Gastroesophageal sphincter (tissue), 4 donors: ENCODE data around the gene ZKSCAN4. TPM values are rescaled to one million over a fixed set of nuclear protein-coding genes. Genes with fewer than 3 reads are reported as not detected.

Experiments
- ATAC-seq: fragments of 150-250 bp; one replicate; pipeline ENCODE4 v1.9.1; 2016; ENCODE audit warnings: mild to moderate bottlenecking, moderate library complexity
- H3K27ac ChIP-seq, 4 donors: fragments of 200-600 bp; sonication (generic) in 3 of 4; 1 replicate in 3 of 4; 2 replicates in 1 of 4; pipeline ENCODE4 v1.5.1; 2016 to 2019
- H3K27me3 ChIP-seq: fragments of 200-600 bp; sonication (generic); one replicate; pipeline ENCODE4 v1.5.1; 2019
- H3K36me3 ChIP-seq, 2 donors: fragments of 200-600 bp; sonication (generic); one replicate each; pipeline ENCODE4 v1.5.1; 2019; ENCODE audit warnings: control low read depth in 1 of 2
- H3K4me1 ChIP-seq, 3 donors: fragments of 200-600 bp; sonication (generic); 1 replicate in 2 of 3; 2 replicates in 1 of 3; pipeline ENCODE4 v1.5.1; 2016 to 2019; ENCODE audit warnings: control low read depth in 2 of 3
- H3K4me3 ChIP-seq, 2 donors: fragments of 200-600 bp; sonication (generic); one replicate each; pipeline ENCODE4 v1.5.1; 2019; ENCODE audit warnings: mild to moderate bottlenecking in 1 of 2, moderate library complexity in 1 of 2
- H3K9me3 ChIP-seq, 3 donors: fragments of 200-600 bp; sonication (generic); one replicate each; pipeline ENCODE4 v1.5.1; 2017 to 2019; ENCODE audit warnings: control low read depth in 2 of 3
- CTCF ChIP-seq, 4 experiments: fragments of 200-600 bp in 2 of 4; fragments of 450-650 bp in 2 of 4; sonication (generic) in 1 of 4; IDR thresholded peaks; one replicate each; pipeline ENCODE4 v1.5.1; 2017 to 2019; ENCODE audit warnings: antibody characterized with exemption in 4 of 4, mild to moderate bottlenecking in 2 of 4, moderate library complexity in 2 of 4
- EP300 ChIP-seq: sonication (generic); formaldehyde crosslinking; IDR thresholded peaks from one replicate; pipeline ENCODE4 v1.6.1; 2017; ENCODE audit warnings: antibody characterized with exemption, mild to moderate bottlenecking
- POLR2A ChIP-seq, 2 donors: fragments of 450-650 bp; IDR thresholded peaks; one replicate each; pipeline ENCODE4 v1.6.1; 2017; ENCODE audit warnings: antibody characterized with exemption in 2 of 2, mild to moderate bottlenecking in 2 of 2, moderate library complexity in 1 of 2
- POLR2AphosphoS5 ChIP-seq: sonication (generic); formaldehyde crosslinking; IDR thresholded peaks from one replicate; pipeline ENCODE4 v1.6.1; 2017; ENCODE audit warnings: antibody characterized with exemption
- WGBS, 2 donors: methylation state at CpG; one replicate each; pipeline ENCODE4 v1.1.5; 2018; ENCODE audit warnings: low coverage in 1 of 2; 5-methylcytosine and 5-hydroxymethylcytosine counted together
- total RNA-seq, 4 donors: library from RNA; depleted of rRNA; stranded (reverse); fragments of >200 nt; gene quantifications; one replicate each; pipeline ENCODE4 v1.1.0, GENCODE V29; 2016

Gene ZKSCAN4
- total RNA-seq, 4 donors from 2014 or later = 3.2 to 6.4 (median 5.0) TPM

DNA sequence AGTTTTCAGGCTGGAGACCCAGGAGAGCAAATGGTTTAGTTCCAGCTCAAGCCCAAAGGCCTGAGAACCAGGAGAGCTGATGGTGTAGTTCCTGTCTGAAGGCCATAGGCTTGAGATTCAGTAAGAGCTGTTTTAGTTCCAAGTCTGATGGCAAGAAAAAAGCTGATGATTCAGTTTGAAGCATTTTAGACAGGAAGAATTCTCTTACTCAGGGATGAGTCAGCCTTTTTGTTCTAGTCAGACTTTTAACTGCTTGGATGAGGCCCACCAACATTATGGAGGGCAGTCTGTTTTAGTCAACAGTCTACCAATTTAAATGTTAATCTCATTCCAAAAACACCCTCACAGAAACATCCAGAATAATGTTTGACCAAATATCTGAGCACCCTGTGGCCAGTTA, 17.4 kb upstream of the ZKSCAN4 start:
- peaks cover 6 to 28% (median 7%) of the 10 kb centered on the region in 3 donors for H3K4me1 ChIP-seq
- no peak overlapping the region for H3K4me3 ChIP-seq
- H3K36me3 ChIP-seq = peaks cover 0 to 30% of the 10 kb centered on the region in 2 donors
- H3K27ac ChIP-seq = peak overlapping the region in 1 of 4 donors; percentile 2
- no peaks in the 10 kb centered on the region for H3K27me3 ChIP-seq
- H3K9me3 ChIP-seq = no peaks in the 10 kb centered on the region
- TF ChIP-seq EP300 = no peak
- no peak for TF ChIP-seq CTCF (IDR thresholded peaks at IDR 0.05)
- TF ChIP-seq POLR2AphosphoS5 = peak; percentile 7
- no peak for ATAC-seq

DNA sequence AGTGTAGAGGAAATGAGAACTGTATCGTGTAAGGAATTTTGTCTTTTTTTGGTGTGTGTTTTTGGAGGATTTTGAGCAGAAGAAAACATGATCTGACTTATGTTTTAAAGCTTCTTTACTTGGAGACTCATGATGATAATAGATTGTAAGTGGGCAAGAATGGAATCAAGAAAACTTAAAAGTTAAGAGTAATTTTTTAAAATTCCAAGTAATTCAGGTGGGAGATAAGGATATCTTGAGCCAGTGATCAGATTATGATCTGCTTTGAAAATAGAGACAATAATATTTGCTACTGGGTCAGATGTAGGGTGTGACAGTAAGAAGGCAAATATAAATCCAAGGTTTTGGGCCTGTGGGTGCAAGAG, 15.6 kb upstream of the ZKSCAN4 start:
- TF ChIP-seq POLR2AphosphoS5 = no peak
- TF ChIP-seq EP300 = no peak
- no peak for TF ChIP-seq CTCF (IDR thresholded peaks at IDR 0.05)
- no peak for TF ChIP-seq POLR2A (IDR thresholded peaks at IDR 0.05)
- 0% methylated on average over 1 of the region's 1 CpG for WGBS, 2 donors
- H3K36me3 ChIP-seq = peaks cover 0 to 11% of the 10 kb centered on the region in 2 donors
- no peaks in the 10 kb centered on the region for H3K27me3 ChIP-seq
- peak overlapping the region; percentile 76 to 96 for H3K4me3 ChIP-seq
- no peak for ATAC-seq
- peaks cover 6 to 28% (median 7%) of the 10 kb centered on the region in 3 donors for H3K4me1 ChIP-seq
- no peaks in the 10 kb centered on the region for H3K9me3 ChIP-seq
- H3K27ac ChIP-seq = peak overlapping the region in 3 of 4 donors; percentile 88 to 92 (median 89)

DNA sequence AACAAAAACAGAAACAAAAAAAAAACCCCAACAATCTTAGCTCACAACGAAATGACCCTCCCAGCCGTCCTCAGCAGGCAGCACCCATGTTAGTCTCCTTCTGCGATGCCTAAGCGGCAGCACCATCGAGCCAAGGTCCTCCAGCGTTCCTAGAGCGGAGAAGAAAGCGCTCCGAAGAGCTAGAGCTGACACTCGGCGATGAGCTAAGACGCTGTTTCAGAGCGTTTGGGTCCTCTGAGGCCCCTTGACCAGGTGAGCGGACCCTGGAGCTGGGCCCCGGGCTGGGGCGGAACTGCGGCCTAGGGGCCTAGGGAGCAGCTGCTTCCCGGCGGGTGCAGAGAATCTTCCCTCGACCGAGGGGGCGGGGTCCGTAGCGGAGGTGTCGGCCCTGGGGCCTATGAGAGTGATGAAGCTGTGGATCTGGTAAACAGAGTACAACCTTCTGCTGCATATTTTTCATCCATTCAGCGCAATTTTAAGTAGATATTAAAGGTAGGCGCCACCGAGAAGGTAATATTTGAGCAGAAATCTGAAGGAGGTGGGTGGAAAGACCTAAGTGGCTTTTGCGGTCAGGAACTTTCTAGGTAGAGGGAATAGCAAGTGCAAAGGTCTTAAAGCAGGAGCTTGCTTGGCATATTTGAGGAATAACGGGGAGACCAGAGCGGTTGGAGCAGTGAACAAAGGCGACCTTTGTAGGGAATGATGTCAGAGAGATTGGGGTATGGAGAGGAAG, 15.1 kb upstream of the ZKSCAN4 start, which contains the start of gene ZSCAN26:
Gene ZSCAN26, plus strand, starts transcription at position 182 of the 733 bp plus-strand sequence. CDS start 4,777 bp downstream, outside the sequence.
- ATAC-seq = peak; percentile 96
- Histone ChIP-seq H3K9me3 (no peaks in the 10 kb centered on the region), H3K36me3 (peaks cover 0 to 6% of the 10 kb centered on the region in 2 donors), H3K27me3 (no peaks in the 10 kb centered on the region), H3K27ac (peak within 1 kb of the TSS; percentile 83 to 92 (median 88)), H3K4me1 (peaks cover 6 to 28% (median 7%) of the 10 kb centered on the region in 3 donors), H3K4me3 (peak within 1 kb of the TSS; percentile 76 to 96)
- 0% methylated on average over 13 to 20 of the region's 32 CpGs for WGBS, 2 donors
- peak; percentile 36 to 45 for TF ChIP-seq POLR2A (IDR thresholded peaks at IDR 0.05)
- no peak for TF ChIP-seq EP300
- peak; percentile 70 for TF ChIP-seq POLR2AphosphoS5
- TF ChIP-seq CTCF (IDR thresholded peaks at IDR 0.05) = no peak

DNA sequence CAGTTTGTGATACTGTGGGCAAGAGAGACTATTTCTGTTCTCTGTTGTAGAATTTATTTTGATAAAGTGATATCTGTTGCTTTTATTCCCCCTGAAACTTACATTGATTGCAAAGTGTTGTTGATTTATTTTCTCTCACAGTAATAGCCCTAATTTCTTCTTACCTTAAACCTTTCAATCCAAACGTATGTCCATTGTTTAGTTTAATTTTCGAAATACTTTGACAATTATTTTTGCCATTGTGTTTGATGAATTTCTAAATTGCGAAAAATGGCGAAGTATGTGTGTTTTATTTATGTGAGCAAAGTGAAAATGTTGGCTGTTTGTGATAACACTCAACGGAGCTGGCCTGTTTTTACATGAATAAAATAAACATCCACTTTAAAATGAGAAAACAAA, 14.5 kb upstream of the ZKSCAN4 start:
- TF ChIP-seq CTCF (IDR thresholded peaks at IDR 0.05) (no peak), EP300 (no peak), POLR2A (IDR thresholded peaks at IDR 0.05) (no peak), POLR2AphosphoS5 (no peak)
- 0 to 2% methylated on average over 2 to 5 of the region's 5 CpGs for WGBS, 2 donors
- H3K27ac ChIP-seq = peak overlapping the region; percentile 83 to 92 (median 88)

More for the DNA sequence above, 14.5 kb upstream of the ZKSCAN4 start:
- Histone ChIP-seq H3K36me3 (peaks cover 0 to under 1% of the 10 kb centered on the region in 2 donors), H3K27me3 (no peaks in the 10 kb centered on the region), H3K9me3 (no peaks in the 10 kb centered on the region), H3K4me3 (peak overlapping the region; percentile 76 to 96), H3K4me1 (peaks cover 6 to 28% (median 7%) of the 10 kb centered on the region in 3 donors)
- ATAC-seq = no peak
